ENCODE results near the gene SLC49A3. TPM values are rescaled to one million over a fixed set of nuclear protein-coding genes. Genes with fewer than 3 reads are reported as not detected.

Gene SLC49A3
- total RNA-seq, 1 donor from 2014 or later = 19.9 TPM

- Mint-ChIP-seq H3K4me1 (ENCODE audit: unreplicated experiment) (no peaks in the 10 kb centered on the region), H3K27ac (ENCODE audit: unreplicated experiment) (no peak overlapping the region), H3K4me3 (ENCODE audit: unreplicated experiment) (no peak overlapping the region), H3K27me3 (ENCODE audit: unreplicated experiment) (peaks cover 11% of the 10 kb centered on the region), H3K36me3 (ENCODE audit: low read depth, unreplicated experiment) (peaks cover 8% of the 10 kb centered on the region), H3K9me3 (ENCODE audit: unreplicated experiment) (no peaks in the 10 kb centered on the region)
- TF ChIP-seq, protein P1, sequence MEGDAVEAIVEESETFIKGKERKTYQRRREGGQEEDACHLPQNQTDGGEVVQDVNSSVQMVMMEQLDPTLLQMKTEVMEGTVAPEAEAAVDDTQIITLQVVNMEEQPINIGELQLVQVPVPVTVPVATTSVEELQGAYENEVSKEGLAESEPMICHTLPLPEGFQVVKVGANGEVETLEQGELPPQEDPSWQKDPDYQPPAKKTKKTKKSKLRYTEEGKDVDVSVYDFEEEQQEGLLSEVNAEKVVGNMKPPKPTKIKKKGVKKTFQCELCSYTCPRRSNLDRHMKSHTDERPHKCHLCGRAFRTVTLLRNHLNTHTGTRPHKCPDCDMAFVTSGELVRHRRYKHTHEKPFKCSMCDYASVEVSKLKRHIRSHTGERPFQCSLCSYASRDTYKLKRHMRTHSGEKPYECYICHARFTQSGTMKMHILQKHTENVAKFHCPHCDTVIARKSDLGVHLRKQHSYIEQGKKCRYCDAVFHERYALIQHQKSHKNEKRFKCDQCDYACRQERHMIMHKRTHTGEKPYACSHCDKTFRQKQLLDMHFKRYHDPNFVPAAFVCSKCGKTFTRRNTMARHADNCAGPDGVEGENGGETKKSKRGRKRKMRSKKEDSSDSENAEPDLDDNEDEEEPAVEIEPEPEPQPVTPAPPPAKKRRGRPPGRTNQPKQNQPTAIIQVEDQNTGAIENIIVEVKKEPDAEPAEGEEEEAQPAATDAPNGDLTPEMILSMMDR (IDR thresholded peaks at IDR 0.05; ENCODE audit: unreplicated experiment) = no peak
- DNase-seq (ENCODE audit: low spot score) = no peak
These were observed 21.4 kb downstream of the SLC49A3 start for GRCh38 chr4:667545-667925.

DNA sequence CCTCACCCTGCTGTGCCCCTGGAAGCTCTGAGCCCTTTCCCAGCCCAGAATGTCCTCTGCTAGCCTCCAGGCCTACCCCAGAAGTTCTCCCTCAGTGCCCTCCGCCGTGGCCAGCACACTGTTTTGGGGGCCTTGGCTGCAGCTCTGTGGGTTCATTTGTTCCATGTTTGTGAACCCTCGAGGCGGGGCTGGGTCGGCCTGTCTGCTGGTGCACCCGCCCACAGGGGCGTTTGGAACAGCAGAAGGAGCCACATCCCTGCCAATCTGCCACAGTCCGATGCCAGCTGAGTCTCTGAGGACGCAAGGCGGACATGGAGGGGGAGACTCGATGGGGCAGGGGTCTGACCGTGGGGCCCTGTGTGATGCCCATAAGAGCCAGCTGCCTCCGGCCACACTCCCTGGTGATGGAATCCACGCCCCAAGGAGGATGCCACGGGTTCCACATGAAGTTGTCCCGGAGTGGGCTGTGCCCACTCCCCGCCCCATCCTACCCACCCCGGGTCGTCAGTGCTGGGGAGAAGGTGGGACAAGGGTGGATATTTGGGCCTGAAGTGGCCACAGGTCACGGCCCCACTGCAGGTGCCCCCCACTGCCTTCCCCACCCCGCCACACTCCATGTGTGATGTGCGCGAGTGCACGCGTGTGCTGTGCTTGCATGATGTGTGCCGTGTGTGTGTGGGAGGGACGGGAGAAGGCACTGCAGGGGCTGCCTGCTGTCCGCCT is 22.0 kb downstream of the SLC49A3 start:
- H3K9me3 Mint-ChIP-seq (ENCODE audit: unreplicated experiment) = no peaks in the 10 kb centered on the region
- H3K27ac Mint-ChIP-seq (ENCODE audit: unreplicated experiment) = no peak overlapping the region
- no peak for DNase-seq (ENCODE audit: low spot score)
- no peaks in the 10 kb centered on the region for H3K4me1 Mint-ChIP-seq (ENCODE audit: unreplicated experiment)
- H3K36me3 Mint-ChIP-seq (ENCODE audit: low read depth, unreplicated experiment) = peaks cover 8% of the 10 kb centered on the region
- H3K4me3 Mint-ChIP-seq (ENCODE audit: unreplicated experiment) = no peak overlapping the region
- TF ChIP-seq, protein P1 (IDR thresholded peaks at IDR 0.05; ENCODE audit: unreplicated experiment) = no peak
- peaks cover 11% of the 10 kb centered on the region for H3K27me3 Mint-ChIP-seq (ENCODE audit: unreplicated experiment)

- Mint-ChIP-seq H3K4me1 (ENCODE audit: unreplicated experiment) (no peaks in the 10 kb centered on the region), H3K27me3 (ENCODE audit: unreplicated experiment) (peaks cover 12% of the 10 kb centered on the region), H3K9me3 (ENCODE audit: unreplicated experiment) (no peaks in the 10 kb centered on the region), H3K27ac (ENCODE audit: unreplicated experiment) (no peak overlapping the region), H3K4me3 (ENCODE audit: unreplicated experiment) (no peak overlapping the region), H3K36me3 (ENCODE audit: low read depth, unreplicated experiment) (peaks cover 8% of the 10 kb centered on the region)
- TF ChIP-seq, protein P1 (IDR thresholded peaks at IDR 0.05; ENCODE audit: unreplicated experiment) = no peak
- no peak for DNase-seq (ENCODE audit: low spot score)
These were observed 22.5 kb downstream of the SLC49A3 start for GRCh38 chr4:666436-666810.

- Mint-ChIP-seq H3K36me3 (ENCODE audit: low read depth, unreplicated experiment) (peaks cover 8% of the 10 kb centered on the region), H3K9me3 (ENCODE audit: unreplicated experiment) (no peaks in the 10 kb centered on the region), H3K4me1 (ENCODE audit: unreplicated experiment) (no peaks in the 10 kb centered on the region), H3K27ac (ENCODE audit: unreplicated experiment) (no peak overlapping the region), H3K27me3 (ENCODE audit: unreplicated experiment) (peaks cover 12% of the 10 kb centered on the region), H3K4me3 (ENCODE audit: unreplicated experiment) (no peak overlapping the region)
- TF ChIP-seq, protein P1 (IDR thresholded peaks at IDR 0.05; ENCODE audit: unreplicated experiment) = no peak
- no peak for DNase-seq (ENCODE audit: low spot score)
These were observed 23.1 kb downstream of the SLC49A3 start for GRCh38 chr4:665751-666435.

DNA sequence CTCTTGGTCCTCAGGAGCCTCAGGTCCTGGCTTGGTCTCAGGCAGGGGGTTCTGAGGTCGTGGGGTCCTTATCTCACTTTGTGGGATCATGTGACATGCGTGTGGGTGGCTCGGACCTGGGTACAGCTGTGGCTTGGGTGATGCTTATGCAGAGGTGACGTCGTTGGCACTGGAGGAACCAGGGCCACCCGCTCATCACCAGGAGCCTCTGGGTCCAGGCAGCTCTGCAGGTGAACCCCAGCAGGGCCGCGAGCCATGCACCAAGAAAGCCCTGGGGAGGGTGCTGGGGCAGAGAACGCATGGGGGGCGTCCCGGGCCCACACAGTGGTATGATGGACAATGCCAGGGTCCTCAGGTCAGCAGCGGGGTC is 23.6 kb downstream of the SLC49A3 start:
- no peaks in the 10 kb centered on the region for H3K4me1 Mint-ChIP-seq (ENCODE audit: unreplicated experiment)
- TF ChIP-seq, protein P1 (IDR thresholded peaks at IDR 0.05; ENCODE audit: unreplicated experiment) = no peak
- peaks cover 7% of the 10 kb centered on the region for H3K36me3 Mint-ChIP-seq (ENCODE audit: low read depth, unreplicated experiment)
- peak overlapping the region; percentile 51 for H3K4me3 Mint-ChIP-seq (ENCODE audit: unreplicated experiment)
- no peaks in the 10 kb centered on the region for H3K9me3 Mint-ChIP-seq (ENCODE audit: unreplicated experiment)
- H3K27me3 Mint-ChIP-seq (ENCODE audit: unreplicated experiment) = peaks cover 15% of the 10 kb centered on the region
- no peak for DNase-seq (ENCODE audit: low spot score)
- no peak overlapping the region for H3K27ac Mint-ChIP-seq (ENCODE audit: unreplicated experiment)
